Lung (tissue), 12 donors: ENCODE data around the gene ATF3. TPM values are rescaled to one million over a fixed set of nuclear protein-coding genes. Genes with fewer than 3 reads are reported as not detected.
"Not testable (repeated sequence)": the region's sequence is repeated elsewhere in the genome, so short reads cannot be mapped to it uniquely, and the experiment has no call there.

Experiments
- ATAC-seq: fragments of 200-7000 bp; cut with Tn5 transposase; one replicate; pipeline ENCODE4 v1.9.1; 2020; ENCODE audit warnings: moderate number of reproducible peaks; ENCODE audit not compliant: insufficient read depth, low FRiP score
- DNase-seq, 3 donors: peaks; one replicate each; pipeline ENCODE4 v3.0.0-alpha.2; 2013 to 2017
- H3K27ac ChIP-seq, 2 donors: one replicate each; pipeline ENCODE4 v1.5.1; 2013; ENCODE audit warnings: mild to moderate bottlenecking in 2 of 2, moderate library complexity in 2 of 2, control low read depth in 1 of 2, inconsistent platforms in 1 of 2, low read depth in 1 of 2, low read length in 1 of 2
- H3K27me3 ChIP-seq, 3 donors: one replicate each; pipeline ENCODE4 v1.5.1; 2013; ENCODE audit warnings: low read length in 2 of 3; ENCODE audit not compliant: control insufficient read depth in 3 of 3, insufficient read depth in 3 of 3
- H3K36me3 ChIP-seq, 4 donors: one replicate each; pipeline ENCODE4 v1.5.1; 2013; ENCODE audit warnings: low read length in 4 of 4, mild to moderate bottlenecking in 1 of 4, moderate library complexity in 1 of 4; ENCODE audit not compliant: control insufficient read depth in 4 of 4, insufficient read depth in 4 of 4
- H3K4me1 ChIP-seq, 5 donors: one replicate each; pipeline ENCODE4 v1.5.1; 2013; ENCODE audit warnings: low read length in 5 of 5, mild to moderate bottlenecking in 2 of 5, moderate library complexity in 1 of 5; ENCODE audit not compliant: control insufficient read depth in 5 of 5, insufficient read depth in 5 of 5
- H3K4me3 ChIP-seq: one replicate; pipeline ENCODE4 v1.5.1; 2013; ENCODE audit warnings: mild to moderate bottlenecking, control low read depth, moderate library complexity
- H3K9ac ChIP-seq, 2 donors: one replicate each; pipeline ENCODE4 v1.5.1; 2013; ENCODE audit warnings: low read length in 2 of 2, control low read depth in 1 of 2; ENCODE audit not compliant: insufficient read depth in 1 of 2
- H3K9me3 ChIP-seq, 4 donors: one replicate each; pipeline ENCODE4 v1.5.1; 2013; ENCODE audit warnings: low read length in 3 of 4, mild to moderate bottlenecking in 1 of 4, moderate library complexity in 1 of 4; ENCODE audit not compliant: control insufficient read depth in 4 of 4, insufficient read depth in 3 of 4
- CTCF ChIP-seq: IDR thresholded peaks from 2 replicates; pipeline ENCODE4 v1.5.1; 2012; ENCODE audit warnings: mild to moderate bottlenecking; ENCODE audit errors: control extremely low read depth, extremely low read depth
- WGBS, 2 donors: extraction: QIAGEN DNeasy Blood & Tissue Kit; methylation state at CpG; one replicate each; pipeline ENCODE4 v1.1.7; 2013; 5-methylcytosine and 5-hydroxymethylcytosine counted together
- polyA plus RNA-seq, 2 donors: library from polyadenylated mRNA; stranded (reverse); fragments of 200-250 nt; gene quantifications; one replicate each; pipeline ENCODE4 v1.2.1, GENCODE V29; 2013
- total RNA-seq, 2 donors: library from RNA; depleted of rRNA in 1 of 2; stranded (reverse); fragments of >200 nt in 1 of 2; gene quantifications; one replicate each; pipeline ENCODE4 v1.2.1, GENCODE V29; 2014 to 2021
- donor health status: control.
- donor health status: control.
- donor health status: Bipolar disorder and iron deficiency.
- donor health status: healthy.
- donor health status: DM: yes; HTN: yes; CAD: no.

The ATF3 gene
- total and polyA plus RNA-seq, 4 donors, result 15.9 to 44.1 (median 24.4) TPM

- H3K27me3 ChIP-seq, result no peaks in the 10 kb centered on the region
- H3K4me1 ChIP-seq, result peaks cover 0 to 3% (median 0%) of the 10 kb centered on the region in 5 donors
- no peak overlapping the region for H3K9ac ChIP-seq
- ATAC-seq, result no peak
- DNase-seq, result no peak
- H3K4me3 ChIP-seq, result no peak overlapping the region
- no peak for TF ChIP-seq CTCF
- H3K27ac ChIP-seq, result no peak overlapping the region
- no peaks in the 10 kb centered on the region for H3K9me3 ChIP-seq
- H3K36me3 ChIP-seq, result peaks cover 0 to 2% (median 0%) of the 10 kb centered on the region in 4 donors
- 79 to 80% methylated on average over 6 of the region's 6 CpGs for WGBS, 2 donors
Measured at GRCh38 chr1:212655668-212656440, 47.3 kb downstream of the ATF3 start.

- no peak for DNase-seq
- TF ChIP-seq CTCF, result no peak
- WGBS, 2 donors, result 66 to 67% methylated on average over 5 of the region's 5 CpGs
- Histone ChIP-seq H3K4me1 (peaks cover 0 to 3% (median 0%) of the 10 kb centered on the region in 5 donors), H3K36me3 (peaks cover 0 to 2% (median 0%) of the 10 kb centered on the region in 4 donors), H3K9ac (no peak overlapping the region), H3K27me3 (no peaks in the 10 kb centered on the region), H3K27ac (no peak overlapping the region), H3K4me3 (no peak overlapping the region), H3K9me3 (no peaks in the 10 kb centered on the region)
- ATAC-seq, result no peak
Measured at GRCh38 chr1:212656730-212657129, 48.2 kb downstream of the ATF3 start.

GRCh38 chr1:212658250-212658649, 49.7 kb downstream of the ATF3 start:
- ATAC-seq, H3K9ac ChIP-seq, H3K36me3 ChIP-seq, H3K9me3 ChIP-seq, H3K27me3 ChIP-seq, DNase-seq, H3K27ac ChIP-seq, H3K4me3 ChIP-seq, H3K4me1 ChIP-seq: not testable (repeated sequence)
- WGBS, 2 donors, result 65 to 75% methylated on average over 7 of the region's 7 CpGs

GRCh38 chr1:212664409-212665199, 56.0 kb downstream of the ATF3 start:
- Histone ChIP-seq H3K9me3 (peaks cover 0 to under 1% (median 0%) of the 10 kb centered on the region in 4 donors), H3K9ac (no peak overlapping the region), H3K27me3 (no peaks in the 10 kb centered on the region), H3K4me3 (no peak overlapping the region), H3K36me3 (no peaks in the 10 kb centered on the region), H3K4me1 (peaks cover 4 to 25% (median 12%) of the 10 kb centered on the region in 5 donors), H3K27ac (peak overlapping the region in 1 of 2 donors; percentile 79)
- TF ChIP-seq CTCF, result no peak
- no peak for ATAC-seq
- WGBS, 2 donors, result 74 to 78% methylated on average over 11 of the region's 11 CpGs
- DNase-seq, result no peak
